H9 (cell line): ENCODE data around the gene MICU1. TPM values are rescaled to one million over a fixed set of nuclear protein-coding genes. Genes with fewer than 3 reads are reported as not detected.

Experiments used
- DNase-seq: peaks from one replicate; pipeline ENCODE4 v3.0.0-alpha.2; 2017
- H2AFZ ChIP-seq: one replicate; pipeline ENCODE4 v1.6.1; 2013; ENCODE audit warnings: mild to moderate bottlenecking, low read length, control low read depth, moderate library complexity
- H2AK5ac ChIP-seq: 2 replicates; pipeline ENCODE4 v1.6.1; 2013; ENCODE audit warnings: low read length, control low read depth, mixed read lengths; ENCODE audit not compliant: insufficient read length
- H2BK120ac ChIP-seq: one replicate; pipeline ENCODE4 v1.6.1; 2013; ENCODE audit warnings: low read depth, mild to moderate bottlenecking, low read length, control low read depth, inconsistent platforms; ENCODE audit not compliant: poor library complexity, severe bottlenecking
- H2BK12ac ChIP-seq: 2 replicates; pipeline ENCODE4 v1.6.1; 2013; ENCODE audit warnings: low read length, control low read depth, mixed read lengths, low read depth; ENCODE audit not compliant: insufficient read length
- H2BK15ac ChIP-seq: 2 replicates; pipeline ENCODE4 v1.6.1; 2013; ENCODE audit warnings: low read depth, low read length, control low read depth
- H2BK20ac ChIP-seq: one replicate; pipeline ENCODE4 v1.6.1; 2013; ENCODE audit warnings: low read depth, mild to moderate bottlenecking, low read length, control low read depth, inconsistent platforms; ENCODE audit not compliant: poor library complexity, severe bottlenecking
- H2BK5ac ChIP-seq: 2 replicates; pipeline ENCODE4 v1.6.1; 2013; ENCODE audit warnings: low read length, control low read depth, mixed read lengths; ENCODE audit not compliant: insufficient read length
- H3K14ac ChIP-seq: 2 replicates; pipeline ENCODE4 v1.6.1; 2013; ENCODE audit warnings: low read length, control low read depth; ENCODE audit not compliant: insufficient read depth
- H3K18ac ChIP-seq: 2 replicates; pipeline ENCODE4 v1.6.1; 2013; ENCODE audit warnings: low read depth, mild to moderate bottlenecking, mixed read lengths, low read length, control low read depth; ENCODE audit not compliant: insufficient read length
- H3K23ac ChIP-seq: 2 replicates; pipeline ENCODE4 v1.6.1; 2013; ENCODE audit warnings: low read length, control low read depth, mixed read lengths, low read depth; ENCODE audit not compliant: insufficient read length
- H3K23me2 ChIP-seq: 2 replicates; pipeline ENCODE4 v1.6.1; 2013; ENCODE audit warnings: low read depth, mild to moderate bottlenecking, mixed read lengths, low read length, control low read depth; ENCODE audit not compliant: insufficient read length, poor library complexity, severe bottlenecking
- H3K27ac ChIP-seq: 2 replicates; pipeline ENCODE4 v1.5.1; 2013; ENCODE audit warnings: low read length, control low read depth, mixed read lengths, low read depth; ENCODE audit not compliant: insufficient read length
- H3K27me3 ChIP-seq: 2 replicates; pipeline ENCODE4 v1.6.1; 2013; ENCODE audit warnings: low read length, control low read depth, inconsistent platforms; ENCODE audit not compliant: insufficient read depth
- H3K4ac ChIP-seq: 2 replicates; pipeline ENCODE4 v1.6.1; 2013; ENCODE audit warnings: low read depth, mild to moderate bottlenecking, control low read depth, inconsistent platforms, low read length, moderate library complexity
- H3K4me1 ChIP-seq: 2 replicates; pipeline ENCODE4 v1.6.1; 2013; ENCODE audit warnings: low read length, control low read depth, inconsistent platforms; ENCODE audit not compliant: insufficient read depth
- H3K4me2 ChIP-seq: 2 replicates; pipeline ENCODE4 v1.6.1; 2013; ENCODE audit warnings: low read length, control low read depth, mixed read lengths; ENCODE audit not compliant: insufficient read length, insufficient read depth
- H3K56ac ChIP-seq: 2 replicates; pipeline ENCODE4 v1.6.1; 2013; ENCODE audit warnings: low read depth, mild to moderate bottlenecking, mixed read lengths, low read length, control low read depth; ENCODE audit not compliant: insufficient read length
- H3K79me1 ChIP-seq: 2 replicates; pipeline ENCODE4 v1.6.1; 2013; ENCODE audit warnings: low read depth, mild to moderate bottlenecking, moderate library complexity, low read length, control low read depth, inconsistent platforms; ENCODE audit not compliant: insufficient read depth, poor library complexity, severe bottlenecking
- H3K79me2 ChIP-seq: 2 replicates; pipeline ENCODE4 v1.6.1; 2013; ENCODE audit warnings: low read length, control low read depth, inconsistent platforms; ENCODE audit not compliant: insufficient read depth
- H3K9ac ChIP-seq: 2 replicates; pipeline ENCODE4 v1.6.1; 2013; ENCODE audit warnings: low read length, control low read depth, mixed read lengths; ENCODE audit not compliant: insufficient read length; ENCODE audit errors: extremely low read depth
- H3K9me3 ChIP-seq: one replicate; pipeline ENCODE4 v1.6.1; 2013; ENCODE audit warnings: low read depth, low read length, inconsistent platforms; ENCODE audit not compliant: control insufficient read depth
- H3T11ph ChIP-seq: one replicate; pipeline ENCODE4 v1.6.1; 2013; ENCODE audit warnings: mild to moderate bottlenecking, low read length, control low read depth, inconsistent platforms
- H4K20me1 ChIP-seq: one replicate; pipeline ENCODE4 v1.6.1; 2013; ENCODE audit not compliant: control insufficient read depth, insufficient read length, insufficient read depth
- H4K5ac ChIP-seq: 2 replicates; pipeline ENCODE4 v1.6.1; 2013; ENCODE audit warnings: low read depth, mild to moderate bottlenecking, mixed read lengths, low read length, control low read depth; ENCODE audit not compliant: insufficient read length
- H4K8ac ChIP-seq: replicated peaks from 2 replicates; pipeline ENCODE4 v1.6.1; 2013; ENCODE audit warnings: low read length, control low read depth, mixed read lengths, low read depth; ENCODE audit not compliant: insufficient read length
- H4K91ac ChIP-seq: 2 replicates; pipeline ENCODE4 v1.6.1; 2013; ENCODE audit warnings: low read depth, mild to moderate bottlenecking, moderate library complexity, mixed read lengths, low read length, control low read depth; ENCODE audit not compliant: insufficient read length
- H3K27ac Mint-ChIP-seq, 3 experiments: 2 replicates in 2 of 3; 3 replicates in 1 of 3; pipeline ENCODE4 v1.8.0; 2020 to 2021; ENCODE audit warnings: mixed read lengths in 3 of 3, mild to moderate bottlenecking in 1 of 3, moderate library complexity in 1 of 3
- H3K27me3 Mint-ChIP-seq: 2 replicates; pipeline ENCODE4 v1.8.0; 2021; ENCODE audit warnings: low read depth, mild to moderate bottlenecking, moderate library complexity, mixed read lengths
- H3K36me3 Mint-ChIP-seq, 3 experiments: 2 replicates in 2 of 3; 3 replicates in 1 of 3; pipeline ENCODE4 v1.8.0; 2020 to 2021; ENCODE audit warnings: low read depth in 3 of 3, mixed read lengths in 3 of 3; ENCODE audit not compliant: insufficient read depth in 1 of 3
- H3K4me1 Mint-ChIP-seq, 2 experiments: 2 replicates each; pipeline ENCODE4 v1.8.0; 2020; ENCODE audit warnings: mixed read lengths in 2 of 2
- H3K4me3 Mint-ChIP-seq, 2 experiments: 2 replicates in 1 of 2; 3 replicates in 1 of 2; pipeline ENCODE4 v1.8.0; 2020 to 2021; ENCODE audit warnings: mild to moderate bottlenecking in 2 of 2, mixed read lengths in 2 of 2, moderate library complexity in 1 of 2
- H3K9me3 Mint-ChIP-seq, 2 experiments: 2 replicates in 1 of 2; 3 replicates in 1 of 2; pipeline ENCODE4 v1.8.0; 2020; ENCODE audit warnings: mild to moderate bottlenecking in 2 of 2, mixed read lengths in 2 of 2, moderate library complexity in 1 of 2
- CTCF ChIP-seq: fragments of 200-600 bp; sonication (generic); conservative IDR thresholded peaks from 3 replicates; pipeline ENCODE4 v1.8.0; 2021; ENCODE audit warnings: antibody characterized with exemption, mild to moderate bottlenecking
- WGBS: extraction: QIAGEN DNeasy Blood & Tissue Kit; methylation state at CpG from one replicate; pipeline ENCODE4 v1.1.7; 2013; ENCODE audit warnings: missing lambda C conversion rate, low lambda C conversion rate, mixed read lengths; ENCODE audit not compliant: insufficient read length; ENCODE audit errors: extremely low coverage; 5-methylcytosine and 5-hydroxymethylcytosine counted together
- total RNA-seq: library from RNA; stranded (reverse); gene quantifications from 2 replicates; pipeline ENCODE4 v1.2.1, GENCODE V29; 2021

The MICU1 gene
- total RNA-seq, 1 experiment from 2014 or later: 33.2 TPM

DNA sequence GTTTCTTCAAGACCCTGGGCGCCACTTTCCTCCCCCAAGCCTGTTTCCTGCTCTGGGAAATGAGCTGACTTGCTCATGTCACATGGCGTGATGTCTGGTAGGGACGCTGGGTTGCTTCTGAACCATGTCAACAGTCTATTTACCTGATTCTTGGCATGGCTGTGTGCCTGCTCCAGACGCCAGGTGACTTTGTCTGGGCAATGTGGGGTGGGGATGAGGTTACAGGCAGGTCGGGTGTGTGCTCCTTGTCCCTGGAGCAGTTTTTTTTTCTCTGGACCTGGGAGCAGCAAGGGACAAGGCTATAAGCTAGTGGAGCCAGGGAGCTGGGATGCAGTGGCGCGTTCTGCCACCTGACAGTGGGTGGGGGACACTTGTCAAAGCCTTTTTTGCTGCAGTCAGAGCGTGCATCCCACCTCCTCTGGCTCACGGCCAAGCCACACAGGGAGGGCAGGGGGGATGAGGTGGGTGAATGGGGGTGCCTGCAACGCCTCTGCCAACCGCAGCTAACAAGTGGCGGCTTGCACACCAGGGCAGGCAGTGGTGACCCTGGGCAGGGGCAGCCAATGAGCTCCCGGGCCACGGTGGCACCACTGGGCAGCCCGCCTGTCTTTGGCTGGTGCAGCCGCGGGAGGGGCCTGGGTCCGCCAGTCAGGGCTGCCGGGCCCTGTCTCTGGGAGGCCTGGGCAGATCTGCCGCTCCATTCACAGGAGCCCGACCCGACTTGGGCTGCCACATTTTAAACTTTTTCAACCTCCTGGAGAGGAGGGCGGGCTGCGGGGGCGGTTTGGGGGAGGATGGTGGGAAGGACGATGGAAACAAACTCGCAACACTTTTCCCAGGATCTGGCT, 294.1 kb downstream of the MICU1 start:
- peaks cover 5% of the 10 kb centered on the region; the same call in 1 of the 2 replicates for H3K4me1 ChIP-seq
- no peaks in the 10 kb centered on the region for H3K9me3 ChIP-seq
- H3K27me3 ChIP-seq: no peaks in the 10 kb centered on the region
- peaks cover 40 to 57% of the 10 kb centered on the region in 2 experiments for H3K4me1 Mint-ChIP-seq
- peak overlapping the region; percentile 1 for H3K9ac ChIP-seq
- H3K18ac ChIP-seq: peak overlapping the region; percentile 92
- no peaks in the 10 kb centered on the region for H3K79me2 ChIP-seq
- peak; percentile 99 for DNase-seq
- no peaks in the 10 kb centered on the region; a peak in 1 of 5 replicates for H3K9me3 Mint-ChIP-seq
- no peak overlapping the region for H3T11ph ChIP-seq
- peak overlapping the region; percentile 83 for H3K14ac ChIP-seq
- no peak overlapping the region for H2AFZ ChIP-seq
- no peaks in the 10 kb centered on the region for H3K79me1 ChIP-seq
- peak overlapping the region; percentile 44 for H2BK5ac ChIP-seq
- no peak overlapping the region for H3K56ac ChIP-seq
- H3K36me3 Mint-ChIP-seq: peaks cover 4 to 30% (median 4%) of the 10 kb centered on the region in 3 experiments
- no peaks in the 10 kb centered on the region for H3K23me2 ChIP-seq
- peak overlapping the region; percentile 26 for H4K5ac ChIP-seq
- no CpG with 5 or more reads among the region's 27 CpGs for WGBS
- no peak overlapping the region for H4K8ac ChIP-seq
- no peak overlapping the region for H2BK20ac ChIP-seq
- peak overlapping the region; percentile 42 to 72; a peak in 4 of 5 replicates for H3K4me3 Mint-ChIP-seq
- peak overlapping the region; percentile 8 for H3K4me2 ChIP-seq
- no peak overlapping the region for H2BK120ac ChIP-seq
- H3K4ac ChIP-seq: no peak overlapping the region
- peak overlapping the region; percentile 91 to 98 (median 96) for H3K27ac Mint-ChIP-seq
- no peak overlapping the region for H3K23ac ChIP-seq
- no peaks in the 10 kb centered on the region; the same call in none of the 2 replicates for H3K27me3 Mint-ChIP-seq
- no peak overlapping the region for H2BK12ac ChIP-seq
- H2BK15ac ChIP-seq: no peak overlapping the region
- peak overlapping the region; percentile 7 for H4K91ac ChIP-seq
- H3K27ac ChIP-seq: peak overlapping the region; percentile 32
- H4K20me1 ChIP-seq: no peaks in the 10 kb centered on the region
- H2AK5ac ChIP-seq: no peak overlapping the region
- peak; percentile 50 for TF ChIP-seq CTCF
